Measurements from ENCODE around the gene MTHFR.

Gene MTHFR

GRCh38 chr1:11746795-11747487 lies 58.8 kb downstream of the MTHFR start:
- ATAC-seq (ENCODE audit: low read depth), result no peak
- no peak for DNase-seq (ENCODE audit: low spot score)
- no peaks in the 10 kb centered on the region for H3K27me3 ChIP-seq (ENCODE audit: insufficient read depth, poor library complexity, severe bottlenecking)
- no peaks in the 10 kb centered on the region for H3K4me1 ChIP-seq (ENCODE audit: insufficient read depth, poor library complexity, severe bottlenecking)
- H3K9me3 ChIP-seq (ENCODE audit: severe bottlenecking), result no peaks in the 10 kb centered on the region
- TF ChIP-seq CTCF (IDR thresholded peaks at IDR 0.05; ENCODE audit: poor library complexity, severe bottlenecking), result no peak
- H3K36me3 ChIP-seq (ENCODE audit: low read depth), result peaks cover 48% of the 10 kb centered on the region
- no peak overlapping the region for H3K27ac ChIP-seq (ENCODE audit: poor library complexity, severe bottlenecking)
- H3K4me3 ChIP-seq (ENCODE audit: severe bottlenecking), result no peak overlapping the region

- TF ChIP-seq CTCF (IDR thresholded peaks at IDR 0.05; ENCODE audit: poor library complexity, severe bottlenecking), result no peak
- DNase-seq (ENCODE audit: low spot score), result no peak
- H3K27ac ChIP-seq (ENCODE audit: poor library complexity, severe bottlenecking), result no peak overlapping the region
- H3K9me3 ChIP-seq (ENCODE audit: severe bottlenecking), result no peaks in the 10 kb centered on the region
- H3K4me1 ChIP-seq (ENCODE audit: insufficient read depth, poor library complexity, severe bottlenecking), result no peaks in the 10 kb centered on the region
- peaks cover 56% of the 10 kb centered on the region for H3K36me3 ChIP-seq (ENCODE audit: low read depth)
- ATAC-seq (ENCODE audit: low read depth), result no peak
- no peaks in the 10 kb centered on the region for H3K27me3 ChIP-seq (ENCODE audit: insufficient read depth, poor library complexity, severe bottlenecking)
- no peak overlapping the region for H3K4me3 ChIP-seq (ENCODE audit: severe bottlenecking)
These were observed 59.7 kb downstream of the MTHFR start for GRCh38 chr1:11746092-11746491.

GRCh38 chr1:11744287-11744686 lies 61.5 kb downstream of the MTHFR start:
- H3K4me3 ChIP-seq (ENCODE audit: severe bottlenecking), result no peak overlapping the region
- no peak for TF ChIP-seq CTCF (IDR thresholded peaks at IDR 0.05; ENCODE audit: poor library complexity, severe bottlenecking)
- ATAC-seq (ENCODE audit: low read depth), result no peak
- DNase-seq (ENCODE audit: low spot score), result no peak
- H3K4me1 ChIP-seq (ENCODE audit: insufficient read depth, poor library complexity, severe bottlenecking), result peaks cover 16% of the 10 kb centered on the region
- no peaks in the 10 kb centered on the region for H3K9me3 ChIP-seq (ENCODE audit: severe bottlenecking)
- no peak overlapping the region for H3K27ac ChIP-seq (ENCODE audit: poor library complexity, severe bottlenecking)
- peaks cover 47% of the 10 kb centered on the region for H3K36me3 ChIP-seq (ENCODE audit: low read depth)
- H3K27me3 ChIP-seq (ENCODE audit: insufficient read depth, poor library complexity, severe bottlenecking), result no peaks in the 10 kb centered on the region

- TF ChIP-seq CTCF (IDR thresholded peaks at IDR 0.05; ENCODE audit: poor library complexity, severe bottlenecking), result no peak
- DNase-seq (ENCODE audit: low spot score), result no peak
- ATAC-seq (ENCODE audit: low read depth), result no peak
- no peaks in the 10 kb centered on the region for H3K9me3 ChIP-seq (ENCODE audit: severe bottlenecking)
- peaks cover 24% of the 10 kb centered on the region for H3K4me1 ChIP-seq (ENCODE audit: insufficient read depth, poor library complexity, severe bottlenecking)
- H3K27me3 ChIP-seq (ENCODE audit: insufficient read depth, poor library complexity, severe bottlenecking), result no peaks in the 10 kb centered on the region
- peaks cover 38% of the 10 kb centered on the region for H3K36me3 ChIP-seq (ENCODE audit: low read depth)
- H3K27ac ChIP-seq (ENCODE audit: poor library complexity, severe bottlenecking), result no peak overlapping the region
- no peak overlapping the region for H3K4me3 ChIP-seq (ENCODE audit: severe bottlenecking)
These were observed 63.7 kb downstream of the MTHFR start for GRCh38 chr1:11741919-11742558.

GRCh38 chr1:11741482-11741881 lies 64.3 kb downstream of the MTHFR start:
- Histone ChIP-seq H3K27ac (ENCODE audit: poor library complexity, severe bottlenecking) (no peak overlapping the region), H3K4me3 (ENCODE audit: severe bottlenecking) (no peak overlapping the region), H3K4me1 (ENCODE audit: insufficient read depth, poor library complexity, severe bottlenecking) (peaks cover 25% of the 10 kb centered on the region), H3K36me3 (ENCODE audit: low read depth) (peaks cover 35% of the 10 kb centered on the region), H3K27me3 (ENCODE audit: insufficient read depth, poor library complexity, severe bottlenecking) (no peaks in the 10 kb centered on the region), H3K9me3 (ENCODE audit: severe bottlenecking) (no peaks in the 10 kb centered on the region)
- DNase-seq (ENCODE audit: low spot score), result no peak
- no peak for TF ChIP-seq CTCF (IDR thresholded peaks at IDR 0.05; ENCODE audit: poor library complexity, severe bottlenecking)
- ATAC-seq (ENCODE audit: low read depth), result no peak

Data from RWPE2 (cell line).